MCF 10A (cell line): ENCODE measurements around the gene ARID3B. TPM values are rescaled to one million over a fixed set of nuclear protein-coding genes. Genes with fewer than 3 reads are reported as not detected.
A peak's percentile ranks its signal among the peaks of the same experiment; 100 is the strongest.

Experiments used
- BruUV-seq: library from RNA; stranded (reverse); fragments of 400-500 nt; replicated peaks from 2 replicates; lab custom pipeline; 2021; lab: Mats Ljungman, UMichigan
- CTCF ChIA-PET: fragments of 300-600 bp; sonication (Branson Sonifier 250); formaldehyde crosslinking; extraction: SDS; loops from one replicate; lab custom pipeline; 2021; ENCODE audit warnings: antibody characterized with exemption, inconsistent platforms; lab: Yijun Ruan, JAX
- POLR2A ChIA-PET: fragments of 300-600, 350-650 bp; sonication (Branson Sonifier 250); formaldehyde crosslinking; extraction: SDS; loops from one replicate; lab custom pipeline; 2020; ENCODE audit warnings: antibody characterized with exemption, inconsistent platforms; lab: Yijun Ruan, JAX
- DNase-seq: peaks from one replicate; pipeline ENCODE4 v3.0.0-alpha.2; 2018; ENCODE audit not compliant: unreplicated experiment
- H3K27ac Mint-ChIP-seq: one replicate; pipeline ENCODE4 v1.8.0; 2022; ENCODE audit warnings: mild to moderate bottlenecking, low read depth, mixed read lengths; ENCODE audit not compliant: unreplicated experiment
- H3K27me3 Mint-ChIP-seq: one replicate; pipeline ENCODE4 v1.8.0; 2022; ENCODE audit warnings: mixed read lengths; ENCODE audit not compliant: insufficient read depth, unreplicated experiment
- H3K36me3 Mint-ChIP-seq: one replicate; pipeline ENCODE4 v1.8.0; 2022; ENCODE audit warnings: mild to moderate bottlenecking, moderate library complexity, mixed read lengths; ENCODE audit not compliant: insufficient read depth, unreplicated experiment
- H3K4me1 Mint-ChIP-seq: one replicate; pipeline ENCODE4 v1.8.0; 2022; ENCODE audit warnings: mixed read lengths; ENCODE audit not compliant: insufficient read depth, unreplicated experiment
- H3K4me3 Mint-ChIP-seq: one replicate; pipeline ENCODE4 v1.8.0; 2022; ENCODE audit warnings: mild to moderate bottlenecking, moderate library complexity, mixed read lengths; ENCODE audit not compliant: unreplicated experiment
- H3K9me3 Mint-ChIP-seq: one replicate; pipeline ENCODE4 v1.8.0; 2022; ENCODE audit warnings: mixed read lengths; ENCODE audit not compliant: unreplicated experiment
- CTCF ChIP-seq: fragments of 200-600 bp; IDR thresholded peaks from one replicate; pipeline ENCODE4 v1.8.0; 2022; ENCODE audit warnings: antibody characterized with exemption, mild to moderate bottlenecking; ENCODE audit not compliant: unreplicated experiment
- intact Hi-C: fragments of 100-400 bp; cut with micrococcal nuclease; formaldehyde crosslinking; loops from 2 replicates; pipeline ENCODE4 v1.14.1; 2022
- total RNA-seq: library from RNA; stranded (reverse); gene quantifications from 2 replicates; pipeline ENCODE4 v1.2.3, GENCODE V29; 2022

The ARID3B gene
- total RNA-seq, 1 experiment from 2014 or later, result 4.7 TPM

GRCh38 chr15:74618841-74619596 lies 78.0 kb downstream of the ARID3B start:
- no peak for DNase-seq
- Mint-ChIP-seq H3K27ac (no peak overlapping the region), H3K4me1 (peaks cover 37% of the 10 kb centered on the region), H3K9me3 (no peaks in the 10 kb centered on the region), H3K27me3 (no peaks in the 10 kb centered on the region), H3K36me3 (peaks cover 48% of the 10 kb centered on the region), H3K4me3 (no peak overlapping the region)
- no TSS peak for BruUV-seq
- intact Hi-C loops, result loop anchor here (10.0 kb wide), 1 partner anchor 154 kb away; the partner anchor contains the start of gene UBL7
- POLR2A ChIA-PET, result interaction anchor here (0.6 to 5.7 kb wide), 2 partner anchors 78 to 458 kb away, joined by 3 to 71 read pairs; partner anchors contain the start of gene ARID3B
- no peak for TF ChIP-seq CTCF
- CTCF ChIA-PET, result interaction anchor here (0.5 to 7.9 kb wide), 8 partner anchors 14 to 716 kb away, joined by 3 to 90 read pairs (median 10); partner anchors contain the start of gene CSK

DNA sequence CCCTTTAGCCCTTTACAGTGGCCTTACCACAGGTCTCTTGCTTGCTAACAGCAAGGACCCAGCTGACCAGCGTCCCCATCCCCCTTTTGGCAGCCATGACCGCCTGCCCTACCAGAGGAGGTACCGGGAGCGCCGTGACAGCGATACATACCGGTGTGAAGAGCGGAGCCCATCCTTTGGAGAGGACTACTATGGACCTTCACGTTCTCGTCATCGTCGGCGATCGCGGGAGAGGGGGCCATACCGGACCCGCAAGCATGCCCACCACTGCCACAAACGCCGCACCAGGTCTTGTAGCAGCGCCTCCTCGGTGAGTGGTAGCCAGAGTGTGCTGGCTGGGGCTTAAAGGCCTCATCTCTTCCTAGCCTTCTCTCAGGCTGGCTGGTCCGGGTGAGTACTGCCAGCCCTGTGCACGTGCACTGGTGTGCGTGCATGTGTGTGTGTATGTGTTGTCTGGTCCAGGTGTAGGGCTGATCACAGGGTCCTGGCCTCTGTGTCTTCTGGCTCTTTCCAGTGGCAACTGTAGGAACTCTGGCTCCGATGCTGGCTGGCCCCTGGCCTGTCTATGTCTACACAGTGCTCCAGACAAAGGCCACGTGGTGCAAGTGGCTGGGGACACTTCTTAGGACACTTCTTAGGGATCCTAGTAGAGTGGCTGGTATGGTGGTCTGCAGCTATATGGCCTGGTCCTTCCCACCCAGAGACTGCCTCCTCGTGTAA lies 79.1 kb downstream of the ARID3B start:
- H3K4me3 Mint-ChIP-seq, result no peak overlapping the region
- intact Hi-C loops, result loop anchor here (2.0 to 10.0 kb wide), 2 partner anchors 155 to 245 kb away; partner anchors contain the start of gene UBL7
- H3K27me3 Mint-ChIP-seq, result no peaks in the 10 kb centered on the region
- no peak for TF ChIP-seq CTCF
- no TSS peak for BruUV-seq
- ChIA-PET CTCF (interaction anchor here (0.5 to 7.9 kb wide), 8 partner anchors 8 to 387 kb away, joined by 3 to 90 read pairs (median 3); no protein-coding TSS in a partner anchor), POLR2A (no interaction called here)
- no peak overlapping the region for H3K27ac Mint-ChIP-seq
- H3K4me1 Mint-ChIP-seq, result peaks cover 37% of the 10 kb centered on the region
- DNase-seq, result no peak
- no peaks in the 10 kb centered on the region for H3K9me3 Mint-ChIP-seq
- peaks cover 58% of the 10 kb centered on the region for H3K36me3 Mint-ChIP-seq

DNA sequence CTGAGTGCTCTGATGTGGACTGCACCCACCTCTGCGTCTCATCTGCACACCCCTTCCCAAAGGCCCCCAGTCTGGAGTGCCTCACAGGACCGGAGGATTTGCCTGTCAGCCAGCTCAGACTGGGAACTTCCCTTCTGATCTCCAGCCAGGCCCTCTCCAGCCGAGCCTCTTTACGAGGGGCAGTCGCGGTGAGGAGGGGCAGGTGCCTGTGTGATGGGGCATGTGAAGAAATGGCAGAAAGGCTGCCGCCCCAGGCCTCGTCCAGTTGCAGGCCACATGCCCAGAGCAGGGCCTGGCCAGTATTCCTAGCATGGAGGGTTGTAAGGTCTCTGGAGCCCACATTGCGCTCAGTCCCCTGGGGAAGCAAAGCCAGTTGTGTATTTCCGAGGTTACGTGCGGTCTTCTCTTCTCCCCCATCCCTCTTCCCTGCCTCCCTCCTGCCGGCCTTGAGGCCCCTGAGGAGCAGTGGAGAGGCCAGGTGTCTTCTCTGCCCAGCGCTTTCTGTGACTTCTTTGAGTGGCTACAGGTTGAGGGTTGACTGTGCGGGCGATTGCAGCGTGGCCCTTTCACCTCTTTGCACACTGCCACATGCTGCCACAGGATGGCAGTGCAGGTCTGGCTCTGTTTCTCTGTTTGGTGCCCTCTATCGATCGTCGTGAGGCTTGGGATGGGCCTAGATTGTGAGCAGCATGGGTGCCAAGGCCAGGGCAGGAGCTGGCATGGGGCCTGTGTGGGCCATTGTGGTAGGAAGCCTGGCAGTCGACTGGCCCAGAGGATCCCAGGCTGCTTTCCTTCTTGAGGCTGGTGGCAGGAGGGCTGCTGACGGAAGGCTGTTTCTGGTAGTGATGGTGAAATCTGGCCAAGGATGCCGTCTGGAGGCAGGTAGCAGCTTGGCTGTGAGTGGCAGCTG lies 79.9 kb downstream of the ARID3B start:
- Mint-ChIP-seq H3K9me3 (no peaks in the 10 kb centered on the region), H3K27ac (peak overlapping the region; percentile 13), H3K4me1 (peaks cover 37% of the 10 kb centered on the region), H3K36me3 (peaks cover 61% of the 10 kb centered on the region), H3K27me3 (no peaks in the 10 kb centered on the region), H3K4me3 (no peak overlapping the region)
- intact Hi-C loops, result loop anchor here (2.0 kb wide), 1 partner anchor 246 kb away; no protein-coding TSS in a partner anchor
- TF ChIP-seq CTCF, result peak; percentile 97
- POLR2A ChIA-PET, result no interaction called here
- BruUV-seq, result no TSS peak
- DNase-seq, result peak; percentile 88
- CTCF ChIA-PET, result interaction anchor here (0.5 to 7.9 kb wide), 21 partner anchors 8 to 541 kb away, joined by 3 to 90 read pairs (median 3); partner anchors contain the start of gene COX5A
